COLO829 (cell line): ENCODE data around the gene CES5A.
"Not testable (repeated sequence)": the region's sequence is repeated elsewhere in the genome, so short reads cannot be mapped to it uniquely, and the experiment has no call there.

Source experiments
- DNase-seq: peaks from one replicate; pipeline ENCODE4 v3.0.0; 2012; ENCODE audit warnings: low spot score

CES5A gene

GRCh38 chr16:55829232-55829631 is 45.9 kb downstream of the CES5A start:
- DNase-seq = not testable (repeated sequence)

- no peak for DNase-seq
Observed at GRCh38 chr16:55828680-55829079, 46.5 kb downstream of the CES5A start.

- no peak for DNase-seq
Observed at GRCh38 chr16:55825115-55825728, 50.0 kb downstream of the CES5A start.

- DNase-seq = no peak
Observed at GRCh38 chr16:55824473-55825000, 50.6 kb downstream of the CES5A start.

- DNase-seq = no peak
Observed at GRCh38 chr16:55822280-55822810, 52.8 kb downstream of the CES5A start.

DNA sequence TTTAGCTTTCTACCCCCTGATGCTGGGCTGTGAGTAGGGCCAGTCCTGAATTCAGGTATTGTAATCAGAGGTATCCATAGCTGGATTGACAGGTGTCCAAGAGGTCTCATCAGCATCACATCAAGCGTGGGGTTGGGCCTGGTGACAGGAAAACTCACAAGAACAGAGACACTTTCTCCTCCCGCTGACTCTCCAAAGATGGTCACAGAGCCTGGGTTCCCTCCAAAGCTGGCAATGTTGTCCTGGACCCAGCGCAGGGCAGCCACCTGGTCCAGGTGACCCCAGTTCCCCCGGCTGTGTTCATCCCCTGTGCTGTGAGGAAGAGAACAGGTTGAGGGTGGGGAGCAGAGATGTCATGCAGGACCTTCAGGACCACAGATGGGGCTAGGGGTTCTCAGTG is 54.0 kb downstream of the CES5A start:
- no peak for DNase-seq

DNA sequence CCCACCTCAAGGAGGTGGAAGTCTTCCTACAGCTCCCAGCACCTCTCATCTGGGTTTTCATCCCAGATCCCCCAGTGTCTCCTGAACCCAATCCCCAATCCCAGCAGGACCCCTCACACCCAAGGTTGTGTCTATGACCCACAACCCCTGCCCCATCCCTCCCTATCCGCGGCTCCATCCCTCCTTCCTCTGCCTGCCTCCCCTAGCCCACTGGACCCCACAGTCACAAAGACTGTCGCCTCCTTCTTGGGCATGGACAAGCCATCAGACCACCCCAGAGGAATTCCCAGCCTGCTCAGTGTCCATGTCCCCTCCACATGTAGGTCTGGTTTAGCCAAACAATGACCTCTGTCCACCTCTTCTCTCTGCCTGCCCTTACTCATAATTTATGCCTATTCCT is 54.6 kb downstream of the CES5A start:
- no peak for DNase-seq

- no peak for DNase-seq
Observed at GRCh38 chr16:55817236-55817912, 57.8 kb downstream of the CES5A start.

DNA sequence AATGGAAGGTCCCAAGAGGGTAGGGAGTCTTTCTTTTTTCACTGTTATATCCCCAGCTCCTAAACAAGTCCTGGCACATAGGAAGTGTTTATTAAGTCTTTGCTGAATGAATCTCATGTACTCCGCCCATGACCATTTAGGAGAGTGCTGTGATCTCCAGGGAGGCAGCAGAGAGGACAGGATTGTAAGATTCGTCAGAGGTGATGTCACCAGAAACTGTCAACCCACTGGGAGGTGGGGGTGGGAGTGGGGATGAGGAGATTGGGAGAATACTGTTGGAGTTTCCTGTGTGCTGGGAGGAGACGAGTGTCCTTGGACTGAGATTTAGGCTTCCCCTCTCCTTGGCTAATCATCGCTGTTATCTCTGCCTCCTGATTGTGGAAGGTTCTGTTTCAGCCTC is 59.0 kb downstream of the CES5A start:
- DNase-seq = not testable (repeated sequence)

- DNase-seq = no peak
Observed at GRCh38 chr16:55815320-55815719, 59.9 kb downstream of the CES5A start.

GRCh38 chr16:55814174-55814573 is 61.0 kb downstream of the CES5A start:
- DNase-seq = not testable (repeated sequence)

- DNase-seq = not testable (repeated sequence)
Observed at GRCh38 chr16:55813730-55814129, 61.4 kb downstream of the CES5A start.

GRCh38 chr16:55812951-55813350 is 62.2 kb downstream of the CES5A start:
- DNase-seq = no peak

GRCh38 chr16:55811811-55812210 is 63.4 kb downstream of the CES5A start:
- no peak for DNase-seq

DNA sequence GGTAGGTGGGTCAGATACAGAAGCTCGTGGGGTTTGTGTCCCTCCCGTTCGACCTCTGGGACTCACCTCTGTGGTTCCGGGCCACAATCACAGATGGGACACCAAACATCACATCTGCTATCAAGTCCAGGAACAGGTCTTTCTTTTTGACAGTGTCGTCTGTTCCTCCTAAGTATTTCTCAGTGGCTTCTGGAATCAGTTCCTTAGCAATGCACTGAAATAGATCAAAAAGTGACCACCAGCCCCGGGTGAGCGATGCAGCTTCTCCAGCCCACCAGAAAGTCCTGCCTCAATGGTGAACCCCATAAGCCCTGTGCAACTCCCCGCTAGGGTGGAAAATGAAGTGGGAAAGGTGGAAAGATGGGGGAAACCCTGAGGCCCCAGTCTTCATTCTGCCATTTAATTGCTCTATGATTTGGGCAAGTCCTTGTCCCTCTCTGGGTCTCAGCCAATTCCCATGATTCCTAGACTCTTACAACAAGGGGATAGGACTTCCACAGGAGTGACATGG is 64.7 kb downstream of the CES5A start:
- no peak for DNase-seq

- DNase-seq = no peak
Observed at GRCh38 chr16:55809851-55810250, 65.3 kb downstream of the CES5A start.

GRCh38 chr16:55809386-55809785 is 65.8 kb downstream of the CES5A start:
- DNase-seq = no peak

DNA sequence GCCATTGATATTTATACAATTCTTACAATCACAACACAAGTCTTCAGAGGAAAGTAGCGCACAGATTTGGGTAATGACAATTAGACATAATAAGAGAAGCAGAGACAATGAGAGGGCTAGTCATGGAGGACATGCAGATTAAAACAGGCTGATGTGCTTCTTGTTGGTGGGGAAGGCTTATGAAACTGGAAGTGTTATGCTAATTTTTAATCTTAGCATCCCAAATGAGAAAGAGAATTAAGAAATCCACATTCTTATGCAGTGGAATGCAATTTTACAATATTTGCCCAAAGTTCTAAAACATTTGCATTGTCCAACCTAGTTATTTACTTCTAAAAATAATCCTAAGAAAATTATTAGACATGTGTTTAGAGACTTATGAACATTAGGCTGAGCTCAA is 66.9 kb downstream of the CES5A start:
- DNase-seq = not testable (repeated sequence)

GRCh38 chr16:55805104-55805503 is 70.1 kb downstream of the CES5A start:
- not testable (repeated sequence) for DNase-seq

GRCh38 chr16:55803681-55804080 is 71.5 kb downstream of the CES5A start:
- not testable (repeated sequence) for DNase-seq
